ENCODE results near the gene MNAT1.

MNAT1 gene

DNA sequence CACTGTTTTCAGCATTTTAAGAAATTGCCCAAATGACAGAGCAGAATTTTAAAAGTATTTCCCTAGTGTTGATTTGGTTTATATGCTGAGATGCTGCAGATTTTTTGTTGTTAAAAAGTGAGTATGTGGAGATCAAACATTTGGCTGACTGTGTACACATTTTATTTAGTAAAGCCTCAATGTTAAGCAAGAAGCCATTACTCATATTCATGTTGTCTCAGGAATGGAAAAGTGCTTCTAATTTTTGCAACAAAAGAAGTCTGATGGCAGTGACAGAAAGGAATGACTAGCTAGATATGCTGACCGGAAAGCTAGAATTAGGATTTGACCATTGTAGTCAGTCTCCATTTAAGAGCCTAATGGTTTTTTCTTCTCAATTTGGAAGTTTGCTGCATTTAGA, 269.0 kb downstream of the MNAT1 start:
- Histone ChIP-seq H3K9me3 (ENCODE audit: control insufficient read depth, insufficient read depth, low read length) (no peaks in the 10 kb centered on the region), H3K4me1 (ENCODE audit: control insufficient read depth, insufficient read depth, low read length) (no peaks in the 10 kb centered on the region)

DNA sequence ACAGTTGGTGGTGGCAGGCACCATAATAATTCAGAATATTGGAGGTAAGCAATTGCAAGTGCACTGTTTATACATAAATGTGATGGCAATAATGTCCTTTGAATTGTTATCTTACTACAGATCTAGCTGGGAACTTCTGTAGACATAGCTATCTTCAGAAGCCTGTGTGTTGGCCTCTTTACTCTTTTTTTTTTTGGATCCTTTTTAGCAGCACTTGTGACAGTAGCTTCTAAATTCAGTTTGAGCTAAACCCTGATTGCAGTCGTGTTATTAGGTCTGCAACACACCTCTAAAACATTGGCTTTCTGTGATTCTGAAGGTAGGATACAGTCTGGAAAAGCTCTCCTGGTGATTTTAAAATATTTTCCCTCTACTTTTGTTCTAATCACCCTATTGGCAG, 285.0 kb downstream of the MNAT1 start:
- Histone ChIP-seq H3K9me3 (ENCODE audit: control insufficient read depth, insufficient read depth, low read length) (no peaks in the 10 kb centered on the region), H3K4me3 (ENCODE audit: low read depth, low read length) (no peak overlapping the region), H3K4me1 (ENCODE audit: control insufficient read depth, insufficient read depth, low read length) (no peaks in the 10 kb centered on the region), H3K9ac (ENCODE audit: low read depth, low read length) (no peak overlapping the region), H3K27me3 (ENCODE audit: control insufficient read depth, insufficient read depth, low read length) (no peaks in the 10 kb centered on the region), H3K36me3 (ENCODE audit: control insufficient read depth, insufficient read depth, low read length) (no peaks in the 10 kb centered on the region)

More for the DNA sequence above, 269.0 kb downstream of the MNAT1 start:
- Histone ChIP-seq H3K36me3 (ENCODE audit: control insufficient read depth, insufficient read depth, low read length) (no peaks in the 10 kb centered on the region), H3K4me3 (ENCODE audit: low read depth, low read length) (no peak overlapping the region), H3K27me3 (ENCODE audit: control insufficient read depth, insufficient read depth, low read length) (no peaks in the 10 kb centered on the region), H3K9ac (ENCODE audit: low read depth, low read length) (no peak overlapping the region)

All from iPS-15b (cell line).